ENCODE results near the gene CACNA1B. TPM values are rescaled to one million over a fixed set of nuclear protein-coding genes. Genes with fewer than 3 reads are reported as not detected.
A peak's percentile ranks its signal among the peaks of the same experiment; 100 is the strongest.

Gene CACNA1B
- total RNA-seq, 3 donors from 2014 or later, result 0.12 to 1.7 (median 0.22) TPM

DNA sequence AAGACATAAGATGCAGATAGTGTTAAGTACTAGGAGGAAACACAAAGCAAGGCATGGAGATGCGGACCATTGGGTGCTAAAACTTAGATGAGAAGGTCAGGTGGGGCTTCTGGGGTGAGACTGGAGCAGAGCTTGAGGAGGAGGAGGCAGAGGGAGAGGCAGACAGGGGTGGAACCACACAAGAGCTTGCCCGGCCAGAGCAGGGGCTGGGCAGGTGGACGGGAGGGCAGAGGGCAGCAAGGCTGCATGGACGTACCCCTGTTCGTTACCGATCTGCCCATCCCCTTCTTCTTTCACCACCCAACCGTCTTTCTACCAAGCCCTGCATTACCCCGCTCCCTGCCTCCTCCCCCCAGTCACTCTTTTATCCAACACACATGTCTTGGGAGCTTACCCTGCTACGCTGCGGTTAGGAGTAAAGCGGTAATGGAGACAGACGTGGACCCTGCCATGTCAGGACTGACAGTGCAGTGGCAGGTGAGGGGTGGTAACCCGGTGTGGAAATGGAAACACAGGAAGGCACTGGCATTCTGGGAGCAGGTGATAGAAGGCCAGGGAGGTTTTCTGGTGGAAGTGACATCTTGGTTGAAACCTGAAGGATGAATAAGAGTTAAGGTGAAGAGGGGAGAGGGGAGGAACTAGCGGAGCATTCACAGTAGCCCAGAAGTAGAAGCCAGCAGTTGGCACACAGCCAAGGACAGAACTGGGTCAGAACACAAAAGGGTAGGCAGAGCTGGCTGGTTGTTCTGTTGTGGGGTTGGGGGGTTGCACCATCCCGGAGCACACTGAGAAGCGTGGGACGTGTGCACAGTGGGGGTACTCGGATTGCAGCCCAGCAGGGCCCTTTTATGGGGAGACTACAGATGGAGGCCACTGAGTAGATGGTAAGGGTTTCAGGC, 167.2 kb downstream of the CACNA1B start:
- Histone ChIP-seq H3K4me1 (ENCODE audit: low read depth) (no peaks in the 10 kb centered on the region), H3K4me3 (no peak overlapping the region), H3K9me3 (no peaks in the 10 kb centered on the region), H3K36me3 (ENCODE audit: low read depth) (no peaks in the 10 kb centered on the region)
- TF ChIP-seq, protein P1, sequence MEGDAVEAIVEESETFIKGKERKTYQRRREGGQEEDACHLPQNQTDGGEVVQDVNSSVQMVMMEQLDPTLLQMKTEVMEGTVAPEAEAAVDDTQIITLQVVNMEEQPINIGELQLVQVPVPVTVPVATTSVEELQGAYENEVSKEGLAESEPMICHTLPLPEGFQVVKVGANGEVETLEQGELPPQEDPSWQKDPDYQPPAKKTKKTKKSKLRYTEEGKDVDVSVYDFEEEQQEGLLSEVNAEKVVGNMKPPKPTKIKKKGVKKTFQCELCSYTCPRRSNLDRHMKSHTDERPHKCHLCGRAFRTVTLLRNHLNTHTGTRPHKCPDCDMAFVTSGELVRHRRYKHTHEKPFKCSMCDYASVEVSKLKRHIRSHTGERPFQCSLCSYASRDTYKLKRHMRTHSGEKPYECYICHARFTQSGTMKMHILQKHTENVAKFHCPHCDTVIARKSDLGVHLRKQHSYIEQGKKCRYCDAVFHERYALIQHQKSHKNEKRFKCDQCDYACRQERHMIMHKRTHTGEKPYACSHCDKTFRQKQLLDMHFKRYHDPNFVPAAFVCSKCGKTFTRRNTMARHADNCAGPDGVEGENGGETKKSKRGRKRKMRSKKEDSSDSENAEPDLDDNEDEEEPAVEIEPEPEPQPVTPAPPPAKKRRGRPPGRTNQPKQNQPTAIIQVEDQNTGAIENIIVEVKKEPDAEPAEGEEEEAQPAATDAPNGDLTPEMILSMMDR (IDR thresholded peaks at IDR 0.05), result no peak
- ATAC-seq (no peak), DNase-seq (peak in 1 of 3 donors; percentile 10)
- intact Hi-C loops (cut with DNase I, micrococcal nuclease), result no loop called here

DNA sequence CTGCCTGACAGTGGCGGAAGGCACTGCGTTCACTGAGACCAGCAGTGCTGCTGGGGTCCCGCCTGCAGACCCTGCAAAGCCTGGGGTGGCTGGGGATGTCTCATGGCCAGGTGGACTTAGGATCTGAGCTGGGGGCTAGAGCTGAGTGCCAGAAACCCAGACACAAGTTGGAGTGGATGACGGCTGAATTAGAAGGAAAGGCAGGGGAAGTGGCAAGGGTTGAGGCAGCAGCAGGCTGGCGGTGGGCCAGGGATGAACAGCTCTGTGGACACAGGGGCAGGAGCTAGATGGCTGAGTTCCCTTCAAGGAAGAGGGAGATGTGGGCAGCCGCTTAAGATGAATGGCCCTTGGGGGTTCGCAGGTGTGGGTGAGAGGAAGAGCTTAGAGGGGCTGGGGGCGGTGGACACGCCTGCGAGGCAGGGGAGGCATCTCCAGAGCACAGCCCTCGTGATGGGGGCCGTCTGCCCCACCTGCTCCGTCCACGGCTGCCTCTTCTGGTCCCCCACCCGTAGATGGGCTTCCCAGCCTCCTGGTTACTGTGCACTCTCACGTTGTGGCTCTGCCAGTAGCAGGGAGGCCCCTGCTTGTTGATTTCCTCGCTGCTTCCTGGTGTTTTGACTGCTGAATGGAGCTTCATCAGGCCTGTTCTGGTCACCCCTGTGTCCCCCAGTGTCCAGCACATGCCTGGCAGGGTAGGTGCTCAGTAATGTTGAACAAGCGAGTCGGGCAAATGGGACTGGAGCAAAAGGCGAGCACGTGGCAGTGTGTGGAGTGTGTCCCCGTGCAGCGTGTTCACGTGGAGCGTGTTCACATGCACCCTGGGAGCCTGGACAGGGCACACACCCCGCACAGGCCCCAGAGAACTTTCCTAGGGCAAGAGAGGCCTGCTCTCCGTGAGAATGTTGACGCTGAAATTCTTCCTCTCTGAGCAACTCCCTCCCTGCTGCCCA, 168.2 kb downstream of the CACNA1B start:
- Histone ChIP-seq H3K4me3 (no peak overlapping the region), H3K9me3 (no peaks in the 10 kb centered on the region), H3K36me3 (ENCODE audit: low read depth) (no peaks in the 10 kb centered on the region), H3K4me1 (ENCODE audit: low read depth) (no peaks in the 10 kb centered on the region)
- ATAC-seq, result no peak
- DNase-seq, result peak in 1 of 3 donors; percentile 25
- intact Hi-C loops (cut with DNase I, micrococcal nuclease), result no loop called here
- TF ChIP-seq, protein P1 (IDR thresholded peaks at IDR 0.05), result no peak

DNA sequence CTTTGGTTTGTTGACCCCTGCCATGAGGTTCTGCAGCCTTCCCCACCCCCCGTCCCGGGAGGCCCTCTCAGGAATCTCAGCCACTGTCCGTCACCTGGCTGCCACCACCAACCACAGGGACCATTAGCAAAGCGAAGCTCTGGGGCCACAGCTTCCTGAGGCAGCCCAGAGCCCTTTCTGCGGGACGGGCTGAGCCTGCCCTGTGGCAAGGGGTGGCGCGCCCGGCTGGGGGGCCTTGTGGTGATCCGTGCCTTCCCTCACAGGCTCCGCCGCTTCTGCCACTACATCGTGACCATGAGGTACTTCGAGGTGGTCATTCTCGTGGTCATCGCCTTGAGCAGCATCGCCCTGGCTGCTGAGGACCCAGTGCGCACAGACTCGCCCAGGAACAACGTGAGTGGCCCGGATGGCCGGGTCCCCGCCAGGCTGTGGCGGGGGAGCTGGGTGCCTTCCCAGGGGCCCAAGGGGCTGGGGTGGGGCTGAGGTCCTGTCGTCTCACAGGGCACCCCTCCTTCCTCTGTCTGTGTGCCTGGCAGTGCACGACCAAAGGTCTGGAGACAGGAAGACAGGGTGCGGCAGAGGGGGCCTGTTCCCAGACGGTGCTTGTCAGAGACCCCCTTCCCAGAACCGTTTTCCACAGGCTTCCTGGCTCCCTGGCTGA, 169.2 kb downstream of the CACNA1B start:
- intact Hi-C loops (cut with DNase I, micrococcal nuclease), result no loop called here
- DNase-seq (peak in 1 of 3 donors; percentile 43), ATAC-seq (no peak)
- Histone ChIP-seq H3K4me1 (ENCODE audit: low read depth) (no peaks in the 10 kb centered on the region), H3K4me3 (no peak overlapping the region), H3K36me3 (ENCODE audit: low read depth) (no peaks in the 10 kb centered on the region), H3K9me3 (no peaks in the 10 kb centered on the region)
- TF ChIP-seq, protein P1 (IDR thresholded peaks at IDR 0.05), result no peak

DNA sequence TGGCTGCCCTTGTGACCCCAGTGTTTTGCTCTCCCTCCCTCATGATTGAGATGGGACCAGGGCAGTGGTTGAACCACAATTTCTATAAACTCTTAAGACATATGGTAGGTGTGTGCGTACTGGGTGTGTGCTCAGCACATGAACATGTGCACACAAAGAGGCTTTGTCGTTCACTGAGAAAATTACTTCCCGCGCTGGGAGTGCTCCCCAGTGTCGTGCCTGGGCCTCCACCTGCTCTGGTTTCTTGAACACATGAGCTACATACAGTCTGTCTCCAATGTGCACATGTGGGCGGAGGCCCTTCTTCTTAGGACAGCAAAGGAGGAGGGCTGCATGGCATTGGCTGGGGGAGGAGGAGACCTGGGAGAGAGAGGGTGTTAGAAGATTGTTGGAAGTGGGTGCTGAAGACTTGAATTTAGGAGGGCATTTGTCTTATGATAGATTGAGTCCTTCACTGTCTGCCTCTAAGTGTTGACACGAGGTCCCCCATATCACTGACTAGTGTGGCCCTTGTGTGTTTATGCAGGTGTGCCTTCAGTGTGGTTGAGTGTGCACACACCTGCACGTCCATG, 170.0 kb downstream of the CACNA1B start:
- Histone ChIP-seq H3K4me1 (ENCODE audit: low read depth) (no peaks in the 10 kb centered on the region), H3K9me3 (no peaks in the 10 kb centered on the region), H3K36me3 (ENCODE audit: low read depth) (no peaks in the 10 kb centered on the region), H3K4me3 (no peak overlapping the region)
- intact Hi-C loops (cut with DNase I, micrococcal nuclease), result no loop called here
- TF ChIP-seq, protein P1 (IDR thresholded peaks at IDR 0.05), result no peak
- ATAC-seq, result peak; percentile 63
- peak in 2 of 3 donors; percentile 4 to 28 for DNase-seq

DNA sequence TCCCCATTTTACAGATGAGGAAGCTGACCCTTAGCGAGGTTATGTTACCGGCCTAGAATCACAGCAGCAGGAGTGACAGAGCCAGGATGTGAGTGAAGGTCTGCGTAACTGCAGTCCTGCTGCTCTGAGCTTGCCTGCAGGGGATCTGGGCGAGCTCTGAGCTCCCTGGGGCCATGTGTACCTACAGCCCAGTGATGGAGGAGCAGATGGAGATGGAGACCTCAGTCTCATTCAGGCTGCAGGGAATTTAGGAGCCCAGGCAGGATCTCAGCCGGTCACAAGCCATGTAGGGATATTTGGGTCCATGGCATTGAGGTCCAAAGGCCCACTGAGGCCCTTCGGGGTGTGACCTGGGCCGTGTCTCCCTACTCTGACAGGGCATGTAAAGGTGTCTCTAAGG, 170.6 kb downstream of the CACNA1B start:
- ATAC-seq (no peak), DNase-seq (no peak)

More for the DNA sequence above, 170.6 kb downstream of the CACNA1B start:
- H3K9me3 ChIP-seq, result no peaks in the 10 kb centered on the region
- TF ChIP-seq, protein P1 (IDR thresholded peaks at IDR 0.05), result no peak
- H3K4me1 ChIP-seq (ENCODE audit: low read depth), result no peaks in the 10 kb centered on the region
- intact Hi-C loops (cut with DNase I, micrococcal nuclease), result no loop called here
- H3K4me3 ChIP-seq, result no peak overlapping the region
- no peaks in the 10 kb centered on the region for H3K36me3 ChIP-seq (ENCODE audit: low read depth)

All from mucosa of descending colon (tissue), 3 donors.